Measurements from ENCODE around the gene TEAD1.

TEAD1 gene

GRCh38 chr11:12979928-12980689 is 305.9 kb downstream of the TEAD1 start:
- peak; percentile 9 for DNase-seq (ENCODE audit: low read depth, low spot score)

GRCh38 chr11:12981676-12982522 is 307.7 kb downstream of the TEAD1 start:
- no peak for DNase-seq (ENCODE audit: low read depth, low spot score)

GRCh38 chr11:12983336-12983735 is 309.1 kb downstream of the TEAD1 start:
- DNase-seq (ENCODE audit: low read depth, low spot score): no peak

- no peak for DNase-seq (ENCODE audit: low read depth, low spot score)
Measured at GRCh38 chr11:12986194-12986898, 312.1 kb downstream of the TEAD1 start.

- no peak for DNase-seq (ENCODE audit: low read depth, low spot score)
Measured at GRCh38 chr11:12989428-12990161, 315.4 kb downstream of the TEAD1 start.

- no peak for DNase-seq (ENCODE audit: low read depth, low spot score)
Measured at GRCh38 chr11:12990162-12990480, 315.9 kb downstream of the TEAD1 start.

GRCh38 chr11:12991426-12991825 is 317.2 kb downstream of the TEAD1 start:
- no peak for DNase-seq (ENCODE audit: low read depth, low spot score)

GRCh38 chr11:12993626-12994025 is 319.4 kb downstream of the TEAD1 start:
- DNase-seq (ENCODE audit: low read depth, low spot score): no peak

Data from ELF-1 (cell line).